Retina (tissue), 1 donor: ENCODE measurements around the gene PCNX1.
"Not testable (repeated sequence)": the region's sequence is repeated elsewhere in the genome, so short reads cannot be mapped to it uniquely, and the experiment has no call there.

Source experiments
- DNase-seq: peaks from one replicate; pipeline ENCODE4 v3.0.0-alpha.2; 2016

Gene PCNX1

GRCh38 chr14:71022012-71022869 is 115.0 kb downstream of the PCNX1 start:
- DNase-seq, result no peak

- no peak for DNase-seq
These were observed 115.7 kb downstream of the PCNX1 start for GRCh38 chr14:71022939-71023338.

- no peak for DNase-seq
These were observed 122.0 kb downstream of the PCNX1 start for GRCh38 chr14:71029236-71029781.

- no peak for DNase-seq
These were observed 123.7 kb downstream of the PCNX1 start for GRCh38 chr14:71031000-71031399.

GRCh38 chr14:71036433-71036832 is 129.2 kb downstream of the PCNX1 start:
- no peak for DNase-seq

GRCh38 chr14:71048393-71048792 is 141.1 kb downstream of the PCNX1 start:
- no peak for DNase-seq

- no peak for DNase-seq
These were observed 142.3 kb downstream of the PCNX1 start for GRCh38 chr14:71049435-71050133.

GRCh38 chr14:71050227-71050823 is 143.1 kb downstream of the PCNX1 start:
- DNase-seq, result no peak

GRCh38 chr14:71054706-71055105 is 147.4 kb downstream of the PCNX1 start:
- no peak for DNase-seq

- no peak for DNase-seq
These were observed 148.9 kb downstream of the PCNX1 start for GRCh38 chr14:71056168-71056567.

- no peak for DNase-seq
These were observed 153.0 kb downstream of the PCNX1 start for GRCh38 chr14:71060274-71060673.

- DNase-seq, result no peak
These were observed 153.7 kb downstream of the PCNX1 start for GRCh38 chr14:71060825-71061455.

GRCh38 chr14:71061458-71061857 is 154.2 kb downstream of the PCNX1 start:
- DNase-seq, result no peak

- DNase-seq, result no peak
These were observed 155.5 kb downstream of the PCNX1 start for GRCh38 chr14:71062581-71063303.

- no peak for DNase-seq
These were observed 156.1 kb downstream of the PCNX1 start for GRCh38 chr14:71063351-71063750.

GRCh38 chr14:71064747-71065146 is 157.5 kb downstream of the PCNX1 start:
- DNase-seq, result not testable (repeated sequence)

- peak; percentile 11 for DNase-seq
These were observed 162.9 kb downstream of the PCNX1 start for GRCh38 chr14:71070169-71070568.

- DNase-seq, result no peak
These were observed 163.8 kb downstream of the PCNX1 start for GRCh38 chr14:71071042-71071441.

GRCh38 chr14:71076462-71077092 is 169.3 kb downstream of the PCNX1 start:
- DNase-seq, result no peak

- DNase-seq, result no peak
These were observed 171.2 kb downstream of the PCNX1 start for GRCh38 chr14:71078500-71078899.

GRCh38 chr14:71086567-71086966 is 179.3 kb downstream of the PCNX1 start:
- peak; percentile 66 for DNase-seq

GRCh38 chr14:71089971-71090370 is 182.7 kb downstream of the PCNX1 start:
- DNase-seq, result no peak
